Measurements from ENCODE around the gene GMDS.
A peak's percentile ranks its signal among the peaks of the same experiment; 100 is the strongest.

Gene GMDS

GRCh38 chr6:1624058-1624850 is 621.2 kb downstream of the GMDS start:
- no peak for DNase-seq (ENCODE audit: low read depth)
- H3K4me3 ChIP-seq (ENCODE audit: control insufficient read depth, low read depth, low read length): peak overlapping the region; percentile 70
- TF ChIP-seq CTCF (IDR thresholded peaks at IDR 0.05; ENCODE audit: control insufficient read depth, insufficient read depth, low read depth, low read length, missing control alignments): no peak

- no peak for TF ChIP-seq CTCF (IDR thresholded peaks at IDR 0.05; ENCODE audit: control insufficient read depth, insufficient read depth, low read depth, low read length, missing control alignments)
- H3K4me3 ChIP-seq (ENCODE audit: control insufficient read depth, low read depth, low read length): no peak overlapping the region
Observed at GRCh38 chr6:1623769-1624057, 621.7 kb downstream of the GMDS start.

GRCh38 chr6:1622851-1623768 is 622.3 kb downstream of the GMDS start:
- DNase-seq (ENCODE audit: low read depth): no peak
- H3K4me3 ChIP-seq (ENCODE audit: control insufficient read depth, low read depth, low read length): no peak overlapping the region

More at GRCh38 chr6:1623769-1624057, 621.7 kb downstream of the GMDS start:
- no peak for DNase-seq (ENCODE audit: low read depth)

GRCh38 chr6:1622220-1622850 is 623.1 kb downstream of the GMDS start:
- no peak for TF ChIP-seq CTCF (IDR thresholded peaks at IDR 0.05; ENCODE audit: control insufficient read depth, insufficient read depth, low read depth, low read length, missing control alignments)
- H3K4me3 ChIP-seq (ENCODE audit: control insufficient read depth, low read depth, low read length): no peak overlapping the region
- DNase-seq (ENCODE audit: low read depth): no peak

More at GRCh38 chr6:1622851-1623768, 622.3 kb downstream of the GMDS start:
- TF ChIP-seq CTCF (IDR thresholded peaks at IDR 0.05; ENCODE audit: control insufficient read depth, insufficient read depth, low read depth, low read length, missing control alignments): no peak

- DNase-seq (ENCODE audit: low read depth): no peak
- no peak for TF ChIP-seq CTCF (IDR thresholded peaks at IDR 0.05; ENCODE audit: control insufficient read depth, insufficient read depth, low read depth, low read length, missing control alignments)
- H3K4me3 ChIP-seq (ENCODE audit: control insufficient read depth, low read depth, low read length): no peak overlapping the region
Observed at GRCh38 chr6:1621070-1621701, 624.2 kb downstream of the GMDS start.

- H3K4me3 ChIP-seq (ENCODE audit: control insufficient read depth, low read depth, low read length): no peak overlapping the region
- TF ChIP-seq CTCF (IDR thresholded peaks at IDR 0.05; ENCODE audit: control insufficient read depth, insufficient read depth, low read depth, low read length, missing control alignments): no peak
- DNase-seq (ENCODE audit: low read depth): no peak
Observed at GRCh38 chr6:1620504-1621069, 624.8 kb downstream of the GMDS start.

Data from AG09309 (cell line).